SHP77 treated with DMSO at 0.1 percent for 48 hours (cell line): ENCODE results near the gene TRIM24.

ENCODE experiments used
- DNase-seq: peaks from one replicate; lab custom pipeline; 2025; lab: John Stamatoyannopoulos, UW

The TRIM24 gene

GRCh38 chr7:138579136-138579535, 119.1 kb downstream of the TRIM24 start:
- no peak for DNase-seq

GRCh38 chr7:138579671-138580070, 119.6 kb downstream of the TRIM24 start:
- no peak for DNase-seq

GRCh38 chr7:138581065-138581464, 121.0 kb downstream of the TRIM24 start:
- DNase-seq, result no peak

- DNase-seq, result no peak
Observed at GRCh38 chr7:138584283-138584682, 124.2 kb downstream of the TRIM24 start.

- no peak for DNase-seq
Observed at GRCh38 chr7:138584696-138585095, 124.6 kb downstream of the TRIM24 start.

- DNase-seq, result no peak
Observed at GRCh38 chr7:138585283-138585993, 125.4 kb downstream of the TRIM24 start.

GRCh38 chr7:138587485-138587884, 127.4 kb downstream of the TRIM24 start:
- no peak for DNase-seq

GRCh38 chr7:138588986-138589385, 128.9 kb downstream of the TRIM24 start:
- no peak for DNase-seq

GRCh38 chr7:138590154-138590553, 130.1 kb downstream of the TRIM24 start:
- no peak for DNase-seq

- DNase-seq, result no peak
Observed at GRCh38 chr7:138595454-138595853, 135.4 kb downstream of the TRIM24 start.

- DNase-seq, result no peak
Observed at GRCh38 chr7:138602451-138602850, 142.4 kb downstream of the TRIM24 start.

GRCh38 chr7:138603549-138604318, 143.7 kb downstream of the TRIM24 start:
- DNase-seq, result no peak

- DNase-seq, result no peak
Observed at GRCh38 chr7:138606236-138606635, 146.2 kb downstream of the TRIM24 start.

- no peak for DNase-seq
Observed at GRCh38 chr7:138607216-138608126, 147.4 kb downstream of the TRIM24 start.

- peak; percentile 28 for DNase-seq
Observed at GRCh38 chr7:138608275-138608674, 148.2 kb downstream of the TRIM24 start.

GRCh38 chr7:138610671-138611170, 150.7 kb downstream of the TRIM24 start:
- no peak for DNase-seq

GRCh38 chr7:138613630-138614029, 153.6 kb downstream of the TRIM24 start:
- DNase-seq, result no peak

- DNase-seq, result no peak
Observed at GRCh38 chr7:138616085-138616484, 156.0 kb downstream of the TRIM24 start.

- DNase-seq, result no peak
Observed at GRCh38 chr7:138618506-138618905, 158.4 kb downstream of the TRIM24 start.

- DNase-seq, result no peak
Observed at GRCh38 chr7:138618933-138619332, 158.9 kb downstream of the TRIM24 start.

- DNase-seq, result no peak
Observed at GRCh38 chr7:138622841-138623240, 162.8 kb downstream of the TRIM24 start.
